ENCODE measurements around the gene LGALS7B.

GRCh38 chr19:38766276-38767047, 22.5 kb upstream of the LGALS7B start:
- no peak for TF ChIP-seq ZNF274 (IDR thresholded peaks at IDR 0.05; ENCODE audit: low read length)
- no peak for TF ChIP-seq ZNF274 (tag by site-specific recombination; IDR thresholded peaks at IDR 0.05; ENCODE audit: borderline replicate concordance)
- TF ChIP-seq, protein P1, sequence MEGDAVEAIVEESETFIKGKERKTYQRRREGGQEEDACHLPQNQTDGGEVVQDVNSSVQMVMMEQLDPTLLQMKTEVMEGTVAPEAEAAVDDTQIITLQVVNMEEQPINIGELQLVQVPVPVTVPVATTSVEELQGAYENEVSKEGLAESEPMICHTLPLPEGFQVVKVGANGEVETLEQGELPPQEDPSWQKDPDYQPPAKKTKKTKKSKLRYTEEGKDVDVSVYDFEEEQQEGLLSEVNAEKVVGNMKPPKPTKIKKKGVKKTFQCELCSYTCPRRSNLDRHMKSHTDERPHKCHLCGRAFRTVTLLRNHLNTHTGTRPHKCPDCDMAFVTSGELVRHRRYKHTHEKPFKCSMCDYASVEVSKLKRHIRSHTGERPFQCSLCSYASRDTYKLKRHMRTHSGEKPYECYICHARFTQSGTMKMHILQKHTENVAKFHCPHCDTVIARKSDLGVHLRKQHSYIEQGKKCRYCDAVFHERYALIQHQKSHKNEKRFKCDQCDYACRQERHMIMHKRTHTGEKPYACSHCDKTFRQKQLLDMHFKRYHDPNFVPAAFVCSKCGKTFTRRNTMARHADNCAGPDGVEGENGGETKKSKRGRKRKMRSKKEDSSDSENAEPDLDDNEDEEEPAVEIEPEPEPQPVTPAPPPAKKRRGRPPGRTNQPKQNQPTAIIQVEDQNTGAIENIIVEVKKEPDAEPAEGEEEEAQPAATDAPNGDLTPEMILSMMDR (tag by site-specific recombination; IDR thresholded peaks at IDR 0.05) = no peak
- TF ChIP-seq ZNF600 (tag by site-specific recombination; IDR thresholded peaks at IDR 0.05) = no peak
- no peak for TF ChIP-seq ZNF660 (tag by site-specific recombination; IDR thresholded peaks at IDR 0.05)
- TF ChIP-seq YY2 (tag by site-specific recombination; IDR thresholded peaks at IDR 0.05) = no peak
